ENCODE results near the gene ATRNL1. TPM values are rescaled to one million over a fixed set of nuclear protein-coding genes. Genes with fewer than 3 reads are reported as not detected.

Gene ATRNL1
- total and polyA plus RNA-seq, 12 donors, result 4.8 to 217 (median 92.4) TPM

DNA sequence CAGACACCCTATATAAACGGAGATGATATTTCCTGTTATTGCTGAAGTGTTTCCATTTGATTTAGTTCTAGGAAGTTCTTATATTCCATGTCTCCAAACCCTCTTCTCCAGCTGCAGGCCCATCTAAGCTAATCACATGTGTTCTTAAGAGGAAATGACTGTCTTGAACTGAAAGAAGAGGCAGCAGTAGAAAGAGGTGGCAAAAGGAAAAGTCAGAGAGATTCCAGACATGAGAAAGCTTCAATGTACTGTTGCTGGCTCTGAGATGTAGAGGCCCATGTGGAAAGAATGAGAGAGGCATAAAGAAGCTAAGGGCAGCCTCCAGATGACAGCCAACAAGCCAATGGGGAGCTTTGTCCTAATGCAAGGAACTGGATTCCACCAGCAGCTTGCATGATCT is 892.6 kb downstream of the ATRNL1 start:
- Histone ChIP-seq H3K27ac (no peak overlapping the region), H3K27me3 (no peaks in the 10 kb centered on the region), H3K9me3 (replicated peaks in 1 of 3) (no peaks in the 10 kb centered on the region), H3K4me3 (no peak overlapping the region), H3K4me1 (replicated peaks in 1 of 2) (no peaks in the 10 kb centered on the region), H3K36me3 (replicated peaks in 1 of 2) (no peaks in the 10 kb centered on the region)
- intact Hi-C loops (cut with DNase I), result no loop called here
- WGBS, 4 donors, result 60 to 68% (median 64%) methylated on average over 1 of the region's 1 CpG
- TF ChIP-seq, protein P1, sequence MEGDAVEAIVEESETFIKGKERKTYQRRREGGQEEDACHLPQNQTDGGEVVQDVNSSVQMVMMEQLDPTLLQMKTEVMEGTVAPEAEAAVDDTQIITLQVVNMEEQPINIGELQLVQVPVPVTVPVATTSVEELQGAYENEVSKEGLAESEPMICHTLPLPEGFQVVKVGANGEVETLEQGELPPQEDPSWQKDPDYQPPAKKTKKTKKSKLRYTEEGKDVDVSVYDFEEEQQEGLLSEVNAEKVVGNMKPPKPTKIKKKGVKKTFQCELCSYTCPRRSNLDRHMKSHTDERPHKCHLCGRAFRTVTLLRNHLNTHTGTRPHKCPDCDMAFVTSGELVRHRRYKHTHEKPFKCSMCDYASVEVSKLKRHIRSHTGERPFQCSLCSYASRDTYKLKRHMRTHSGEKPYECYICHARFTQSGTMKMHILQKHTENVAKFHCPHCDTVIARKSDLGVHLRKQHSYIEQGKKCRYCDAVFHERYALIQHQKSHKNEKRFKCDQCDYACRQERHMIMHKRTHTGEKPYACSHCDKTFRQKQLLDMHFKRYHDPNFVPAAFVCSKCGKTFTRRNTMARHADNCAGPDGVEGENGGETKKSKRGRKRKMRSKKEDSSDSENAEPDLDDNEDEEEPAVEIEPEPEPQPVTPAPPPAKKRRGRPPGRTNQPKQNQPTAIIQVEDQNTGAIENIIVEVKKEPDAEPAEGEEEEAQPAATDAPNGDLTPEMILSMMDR (IDR thresholded peaks at IDR 0.05), result no peak
- TF ChIP-seq POLR2A (IDR thresholded peaks at IDR 0.05), result no peak
- DNase-seq, result no peak

DNA sequence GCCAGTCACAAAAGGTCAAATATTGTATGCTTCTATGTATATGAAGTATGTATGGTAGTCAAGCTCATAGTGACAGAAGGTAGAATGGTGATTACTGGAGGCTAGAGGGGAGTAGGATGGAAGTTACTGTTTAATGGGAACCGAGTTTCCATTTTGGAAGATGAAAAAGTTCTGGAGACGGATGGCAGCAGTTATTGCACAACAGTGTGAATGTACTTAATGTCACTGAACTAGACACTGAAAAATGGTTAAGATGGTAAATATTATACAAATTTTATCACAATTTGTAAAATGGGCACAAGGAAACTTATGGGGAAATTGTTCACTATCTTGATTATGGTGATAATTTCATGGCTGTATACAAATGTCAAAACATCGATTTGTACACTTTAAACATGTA is 895.2 kb downstream of the ATRNL1 start:
- DNase-seq, result no peak
- intact Hi-C loops (cut with DNase I), result no loop called here
- WGBS, 4 donors, result 91 to 96% (median 94%) methylated on average over 3 of the region's 3 CpGs

DNA sequence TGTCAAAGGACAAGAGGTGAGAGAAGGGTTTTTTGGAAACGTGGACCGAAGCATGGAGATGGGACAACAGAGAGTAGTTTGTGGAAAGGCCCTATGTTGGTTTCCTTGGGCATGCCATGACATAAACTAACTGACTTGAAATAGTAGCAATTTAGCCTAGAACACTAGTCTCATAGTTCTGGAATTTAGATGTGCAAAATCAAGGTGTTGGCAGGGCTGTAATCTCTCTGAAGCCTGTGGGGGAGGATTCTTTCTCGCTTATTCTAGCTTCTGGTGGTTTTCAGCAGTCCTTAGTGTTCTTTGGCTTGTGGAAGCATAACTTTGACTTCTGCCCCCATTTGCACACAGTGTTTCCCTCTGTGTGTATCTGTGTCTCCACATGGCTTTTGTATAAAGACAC is 896.5 kb downstream of the ATRNL1 start:
- Histone ChIP-seq H3K27ac (no peak overlapping the region), H3K9me3 (replicated peaks in 1 of 3) (no peaks in the 10 kb centered on the region), H3K4me1 (replicated peaks in 1 of 2) (no peaks in the 10 kb centered on the region), H3K36me3 (replicated peaks in 1 of 2) (no peaks in the 10 kb centered on the region), H3K4me3 (no peak overlapping the region), H3K27me3 (no peaks in the 10 kb centered on the region)
- DNase-seq, result no peak
- intact Hi-C loops (cut with DNase I), result no loop called here
- TF ChIP-seq, protein P1 (IDR thresholded peaks at IDR 0.05), result no peak
- TF ChIP-seq POLR2A (IDR thresholded peaks at IDR 0.05), result no peak
- 86 to 92% (median 88%) methylated on average over 3 of the region's 3 CpGs for WGBS, 4 donors

More for the DNA sequence above, 895.2 kb downstream of the ATRNL1 start:
- Histone ChIP-seq H3K36me3 (replicated peaks in 1 of 2) (no peaks in the 10 kb centered on the region), H3K27me3 (no peaks in the 10 kb centered on the region), H3K27ac (no peak overlapping the region), H3K4me1 (replicated peaks in 1 of 2) (no peaks in the 10 kb centered on the region), H3K9me3 (replicated peaks in 1 of 3) (no peaks in the 10 kb centered on the region), H3K4me3 (no peak overlapping the region)
- TF ChIP-seq POLR2A (IDR thresholded peaks at IDR 0.05), result no peak
- TF ChIP-seq, protein P1 (IDR thresholded peaks at IDR 0.05), result no peak

DNA sequence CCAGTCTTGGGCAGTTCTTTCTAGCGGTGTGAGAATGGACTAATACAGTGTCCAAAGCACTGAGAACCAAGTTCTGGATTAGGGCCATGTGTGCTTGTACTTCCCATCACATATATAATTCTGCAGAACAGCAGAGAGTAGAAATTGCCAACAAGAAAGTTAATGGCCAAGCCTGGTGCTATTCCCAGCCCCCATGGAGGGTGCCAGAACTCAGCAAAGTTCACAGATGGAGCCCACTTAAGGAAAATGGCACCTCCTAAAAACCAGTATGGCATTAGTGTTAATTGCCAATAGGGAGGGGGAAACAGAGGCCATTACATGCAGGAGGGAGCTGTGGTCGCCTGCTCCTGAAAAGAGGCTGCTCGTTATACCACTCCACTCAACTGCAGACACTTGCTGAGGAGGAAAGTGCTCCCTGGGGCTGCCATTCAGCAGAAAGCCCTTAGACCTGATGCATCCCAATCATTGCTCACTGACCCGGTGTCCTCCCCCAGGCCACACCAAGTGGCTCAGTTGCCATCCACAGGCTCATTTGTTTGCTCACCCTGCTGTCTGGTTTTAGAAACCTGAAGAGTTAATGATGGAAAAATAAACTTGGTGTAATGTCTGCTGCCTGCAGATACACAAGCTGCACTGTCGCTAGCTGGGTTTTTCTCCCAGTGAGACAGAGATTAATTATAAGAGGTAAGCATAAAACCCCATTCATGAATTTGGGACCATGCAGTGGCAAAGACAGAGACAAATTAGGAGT is 899.2 kb downstream of the ATRNL1 start:
- 50 to 79% (median 58%) methylated on average over 5 of the region's 5 CpGs for WGBS, 4 donors
- no peaks in the 10 kb centered on the region for H3K27me3 ChIP-seq
- no peak for TF ChIP-seq POLR2A (IDR thresholded peaks at IDR 0.05)
- no peak overlapping the region for H3K27ac ChIP-seq
- no peaks in the 10 kb centered on the region for H3K4me1 ChIP-seq (replicated peaks in 1 of 2)
- H3K36me3 ChIP-seq (replicated peaks in 1 of 2), result no peaks in the 10 kb centered on the region
- DNase-seq, result no peak
- H3K4me3 ChIP-seq, result no peak overlapping the region
- intact Hi-C loops (cut with DNase I), result no loop called here
- H3K9me3 ChIP-seq (replicated peaks in 1 of 3), result no peaks in the 10 kb centered on the region

DNA sequence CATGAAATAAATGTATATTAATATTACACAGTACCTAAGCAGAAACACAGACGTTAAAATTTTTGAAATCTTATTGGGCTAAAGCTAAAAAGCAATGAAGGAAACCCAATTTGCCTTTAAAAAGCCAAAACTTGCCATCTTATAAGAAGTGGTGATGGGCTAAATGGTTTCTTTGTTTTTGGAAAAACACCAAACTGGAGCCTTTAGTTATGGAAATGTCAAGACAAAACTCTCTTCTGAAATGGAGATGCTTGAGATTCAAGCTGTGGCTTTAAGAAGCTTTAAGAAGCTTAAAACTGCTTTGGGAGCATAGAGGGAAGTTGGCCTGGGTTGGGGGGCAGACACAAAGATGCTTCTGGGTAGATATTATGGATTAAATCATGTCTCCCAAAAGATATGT is 902.9 kb downstream of the ATRNL1 start:
- WGBS, 4 donors, result 40 to 54% (median 48%) methylated on average over 1 of the region's 1 CpG
- DNase-seq, result no peak
- H3K27me3 ChIP-seq, result no peaks in the 10 kb centered on the region
- H3K4me1 ChIP-seq (replicated peaks in 1 of 2), result no peaks in the 10 kb centered on the region
- H3K27ac ChIP-seq, result no peak overlapping the region
- no peak overlapping the region for H3K4me3 ChIP-seq
- H3K9me3 ChIP-seq (replicated peaks in 1 of 3), result peaks cover 0 to 4% (median 0%) of the 10 kb centered on the region in 3 donors
- TF ChIP-seq POLR2A (IDR thresholded peaks at IDR 0.05), result no peak
- TF ChIP-seq, protein P1 (IDR thresholded peaks at IDR 0.05), result no peak
- intact Hi-C loops (cut with DNase I), result no loop called here
- H3K36me3 ChIP-seq (replicated peaks in 1 of 2), result no peaks in the 10 kb centered on the region
